Stimulated activated CD4-positive, alpha-beta T cell treated with anti-CD3 and anti-CD28 coated beads, Interleukin-4, amount 100 ng/mL, for 24 hours (primary cell): Measurements from ENCODE around the gene KCTD18.

Source experiments
- DNase-seq: peaks from one replicate; pipeline ENCODE4 v3.0.0-alpha.2; 2020

KCTD18 gene

DNA sequence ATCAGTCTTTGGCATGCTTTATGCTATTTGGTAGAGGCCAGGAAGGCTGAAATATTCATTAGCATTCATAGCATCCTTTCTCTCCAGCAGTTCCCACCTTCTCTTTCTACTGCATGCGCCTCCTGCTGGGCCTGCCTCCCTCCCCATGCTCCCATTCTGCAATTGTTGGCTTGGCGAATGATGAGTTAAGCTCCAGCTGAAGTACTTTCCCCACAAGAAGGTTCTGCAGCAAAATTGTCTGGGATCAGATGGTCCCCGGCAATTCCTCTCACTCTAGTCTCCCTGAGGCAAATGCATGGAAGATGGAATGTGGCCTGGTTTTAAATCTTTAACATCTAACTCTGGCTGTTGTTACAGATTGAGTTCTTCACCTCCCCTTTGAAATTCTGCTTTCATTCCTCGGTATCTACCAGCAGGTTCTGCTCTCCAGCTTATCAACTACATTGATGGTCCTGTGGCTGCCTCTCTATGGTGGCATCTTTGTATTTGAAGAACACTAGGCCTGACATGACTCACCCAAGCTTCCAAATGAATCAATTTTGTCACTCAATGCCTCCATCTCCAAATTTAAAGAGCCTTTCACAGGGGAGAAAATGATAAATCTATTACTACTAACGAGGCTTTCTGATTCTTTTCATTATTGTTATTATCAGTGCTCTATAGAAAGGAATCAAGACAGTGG lies 55.9 kb downstream of the KCTD18 start:
- DNase-seq: no peak

DNA sequence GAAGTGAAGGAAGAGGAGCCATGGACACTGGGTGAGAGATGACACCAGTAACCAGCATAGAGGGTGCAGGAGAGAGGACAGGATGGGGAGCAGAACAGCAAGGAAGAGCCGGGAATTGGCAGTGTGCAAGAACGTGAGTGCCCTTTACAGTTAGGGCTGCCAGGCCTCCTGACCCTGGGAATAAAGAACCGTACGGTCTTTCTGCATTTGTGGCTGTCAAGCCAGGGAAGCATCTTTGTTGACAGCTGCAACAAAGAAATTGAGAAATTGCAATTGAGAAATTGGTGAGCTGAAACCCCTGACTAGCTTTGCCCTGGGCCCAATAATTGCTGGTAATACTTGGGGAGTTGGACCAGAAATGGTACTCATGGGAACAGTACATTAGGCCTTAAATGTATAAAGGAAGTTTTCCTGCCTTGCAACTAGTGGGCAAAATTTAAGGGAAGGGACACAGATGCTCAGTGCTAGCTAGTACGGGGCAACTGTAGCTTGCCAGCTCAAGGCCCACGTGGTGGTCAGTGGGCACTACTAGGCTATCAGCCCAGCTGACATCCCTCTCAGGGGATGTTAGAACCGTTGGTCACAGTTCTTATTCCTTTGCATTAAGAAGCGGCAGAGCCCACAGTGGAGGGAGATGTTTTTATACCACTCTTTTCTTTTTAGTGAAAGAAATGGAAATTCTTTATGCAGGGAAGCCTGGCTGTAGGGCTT lies 56.6 kb downstream of the KCTD18 start:
- no peak for DNase-seq

DNA sequence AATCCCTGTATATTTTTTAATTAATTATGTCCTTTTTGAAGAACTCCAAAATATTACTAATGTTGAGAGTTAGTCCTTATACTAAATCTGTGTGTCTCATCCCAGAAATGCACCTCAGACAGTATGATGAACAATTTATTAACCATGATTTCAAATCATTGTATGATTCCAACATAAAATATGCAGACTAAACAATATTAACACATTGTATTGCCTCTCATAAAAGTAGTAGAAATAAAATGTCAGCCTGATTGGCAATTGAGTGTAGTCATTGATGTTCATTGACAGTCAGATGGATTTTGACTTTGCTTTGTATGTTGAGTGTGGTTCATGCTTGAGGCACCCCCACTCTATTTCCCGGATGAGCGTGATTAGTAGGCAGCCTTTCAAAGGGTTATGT lies 57.5 kb downstream of the KCTD18 start:
- DNase-seq: no peak

- DNase-seq: no peak
Observed at GRCh38 chr2:200451511-200451910, 58.4 kb downstream of the KCTD18 start.

- no peak for DNase-seq
Observed at GRCh38 chr2:200450288-200450687, 59.6 kb downstream of the KCTD18 start.

GRCh38 chr2:200449149-200449548 lies 60.7 kb downstream of the KCTD18 start:
- no peak for DNase-seq

- no peak for DNase-seq
Observed at GRCh38 chr2:200448455-200448854, 61.4 kb downstream of the KCTD18 start.

DNA sequence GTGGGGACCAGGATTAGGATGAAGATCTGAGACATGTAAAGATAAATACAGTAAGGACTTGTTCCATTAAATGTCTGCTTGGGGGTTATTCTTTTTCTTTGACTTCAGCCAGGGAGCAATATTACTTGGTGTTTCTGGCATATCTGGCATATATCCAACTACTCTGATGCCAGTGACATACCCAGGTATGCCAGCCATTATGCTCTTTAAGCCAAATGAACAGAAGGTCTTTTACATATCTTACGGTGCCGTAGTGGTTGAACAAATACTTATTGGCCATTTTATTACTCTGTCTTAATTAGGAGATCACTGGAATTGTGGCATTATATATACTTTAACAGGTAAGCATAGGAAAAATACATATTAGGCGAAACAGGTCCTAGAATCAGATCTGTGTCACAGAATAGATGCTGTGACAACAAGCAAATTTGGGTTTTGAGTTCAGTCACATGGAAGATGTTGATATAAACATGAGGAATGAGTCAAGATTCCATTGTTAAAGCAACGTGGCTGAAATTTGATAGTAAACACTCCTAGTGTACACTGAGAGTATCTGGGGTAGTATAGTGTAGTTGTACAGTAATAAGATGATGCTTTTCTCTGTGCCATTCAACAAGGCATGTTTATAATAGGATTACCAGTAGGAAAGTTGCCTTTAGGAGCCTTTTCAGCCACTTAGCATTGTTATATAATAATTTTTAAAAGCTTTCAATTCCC lies 62.6 kb downstream of the KCTD18 start:
- DNase-seq: no peak

- no peak for DNase-seq
Observed at GRCh38 chr2:200446612-200447011, 63.3 kb downstream of the KCTD18 start.

- DNase-seq: no peak
Observed at GRCh38 chr2:200445284-200445683, 64.6 kb downstream of the KCTD18 start.

GRCh38 chr2:200444530-200444929 lies 65.3 kb downstream of the KCTD18 start:
- no peak for DNase-seq

GRCh38 chr2:200443916-200444315 lies 66.0 kb downstream of the KCTD18 start:
- DNase-seq: no peak

DNA sequence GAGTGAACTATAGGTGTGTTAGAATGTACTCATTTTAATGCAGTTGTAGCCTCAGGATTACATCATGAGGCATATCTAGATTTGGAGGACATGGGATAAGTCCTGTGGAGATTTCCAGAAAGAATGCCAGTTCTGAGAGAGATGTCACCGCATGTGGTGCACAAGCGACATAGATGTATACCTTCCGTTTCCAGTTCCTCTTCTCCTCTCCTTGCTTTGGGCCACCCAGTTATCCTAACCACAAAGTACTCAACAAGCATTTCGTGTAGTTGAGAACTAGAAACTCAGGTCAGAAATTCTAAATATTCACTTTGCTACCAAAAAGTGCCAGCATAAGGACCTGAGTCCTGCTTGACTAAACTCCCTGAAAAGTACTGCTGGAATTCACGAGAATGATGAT lies 66.5 kb downstream of the KCTD18 start:
- DNase-seq: no peak

DNA sequence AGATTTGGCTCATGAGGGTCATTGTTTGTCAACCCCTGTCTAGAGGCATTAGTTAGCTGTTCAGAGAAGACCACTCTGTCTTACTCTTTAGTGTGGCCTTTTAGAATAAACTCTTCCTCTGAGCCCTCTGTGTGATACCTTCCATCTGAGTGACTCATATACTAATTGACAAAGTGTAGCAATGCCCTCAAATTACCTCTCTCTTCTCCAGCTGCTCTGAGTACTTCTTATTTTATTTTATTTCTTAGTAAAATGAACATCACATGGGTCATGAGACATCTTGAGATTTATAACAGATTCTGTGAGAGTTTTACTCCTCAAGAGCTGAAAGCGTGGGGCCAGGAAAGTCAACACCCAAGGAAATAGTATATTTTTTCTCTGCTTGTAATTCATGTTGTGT lies 67.4 kb downstream of the KCTD18 start:
- DNase-seq: no peak

DNA sequence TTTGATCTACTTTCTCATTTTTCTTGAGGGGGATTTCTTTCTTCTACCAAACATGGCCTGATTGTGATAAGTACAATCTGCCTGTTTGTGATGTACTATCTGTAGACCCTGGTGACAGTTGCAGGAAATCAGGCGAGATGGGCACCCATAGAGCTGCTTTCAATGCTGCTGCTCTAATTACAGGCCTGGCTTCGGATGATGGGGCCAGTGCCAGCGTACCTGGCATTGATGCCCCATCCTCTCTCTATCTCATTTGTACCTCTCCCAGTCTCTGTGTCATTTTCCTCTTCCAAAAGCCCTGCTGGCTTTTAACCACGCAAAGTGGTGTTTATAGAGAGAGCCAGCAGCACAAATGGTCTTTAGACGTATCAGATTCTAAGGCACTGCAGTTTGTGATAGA lies 69.9 kb downstream of the KCTD18 start:
- DNase-seq: no peak
